Stomach (tissue), 4 donors: Measurements from ENCODE around the gene VWC2L.

Experiments
- EP300 ChIP-seq: sonication (generic); formaldehyde crosslinking; IDR thresholded peaks from one replicate; pipeline ENCODE4 v1.6.1; 2017; ENCODE audit warnings: antibody characterized with exemption
- POLR2AphosphoS5 ChIP-seq, 3 donors: sonication (generic); formaldehyde crosslinking; IDR thresholded peaks; one replicate each; pipeline ENCODE4 v1.6.1; 2016; ENCODE audit warnings: antibody characterized with exemption in 3 of 3
- TF ChIP-seq, protein P1 (sequence below), 7 experiments: fragments of 450-650 bp in 4 of 7; fragments of 200-600 bp in 3 of 7; sonication (generic) in 3 of 7; IDR thresholded peaks; one replicate each; pipeline ENCODE4 v1.5.1; 2016 to 2019; ENCODE audit warnings: antibody characterized with exemption in 7 of 7, control low read depth in 2 of 7, mild to moderate bottlenecking in 1 of 7

DNA sequence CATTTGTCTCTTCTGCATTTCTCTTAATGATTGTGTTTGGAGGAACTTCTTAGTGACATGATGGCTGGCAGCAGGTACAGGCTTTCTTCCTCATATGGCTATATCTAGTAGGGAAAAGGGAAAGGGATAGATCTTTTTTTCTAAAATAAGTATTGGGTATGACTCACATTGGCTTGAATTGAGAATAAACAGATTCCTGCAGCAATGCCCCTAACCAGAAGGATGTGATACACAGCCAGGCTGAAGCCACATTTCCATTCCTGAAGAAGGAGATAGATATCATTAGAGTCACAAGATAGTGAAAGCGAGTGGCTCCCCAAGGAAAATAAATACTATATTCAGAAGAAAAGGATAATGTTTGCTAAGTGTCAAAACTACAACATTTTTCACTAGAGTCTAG lies 61.1 kb downstream of the VWC2L start:
- no peak for TF ChIP-seq POLR2AphosphoS5 (IDR thresholded peaks at IDR 0.05)
- TF ChIP-seq, protein P1, sequence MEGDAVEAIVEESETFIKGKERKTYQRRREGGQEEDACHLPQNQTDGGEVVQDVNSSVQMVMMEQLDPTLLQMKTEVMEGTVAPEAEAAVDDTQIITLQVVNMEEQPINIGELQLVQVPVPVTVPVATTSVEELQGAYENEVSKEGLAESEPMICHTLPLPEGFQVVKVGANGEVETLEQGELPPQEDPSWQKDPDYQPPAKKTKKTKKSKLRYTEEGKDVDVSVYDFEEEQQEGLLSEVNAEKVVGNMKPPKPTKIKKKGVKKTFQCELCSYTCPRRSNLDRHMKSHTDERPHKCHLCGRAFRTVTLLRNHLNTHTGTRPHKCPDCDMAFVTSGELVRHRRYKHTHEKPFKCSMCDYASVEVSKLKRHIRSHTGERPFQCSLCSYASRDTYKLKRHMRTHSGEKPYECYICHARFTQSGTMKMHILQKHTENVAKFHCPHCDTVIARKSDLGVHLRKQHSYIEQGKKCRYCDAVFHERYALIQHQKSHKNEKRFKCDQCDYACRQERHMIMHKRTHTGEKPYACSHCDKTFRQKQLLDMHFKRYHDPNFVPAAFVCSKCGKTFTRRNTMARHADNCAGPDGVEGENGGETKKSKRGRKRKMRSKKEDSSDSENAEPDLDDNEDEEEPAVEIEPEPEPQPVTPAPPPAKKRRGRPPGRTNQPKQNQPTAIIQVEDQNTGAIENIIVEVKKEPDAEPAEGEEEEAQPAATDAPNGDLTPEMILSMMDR (IDR thresholded peaks at IDR 0.05): no peak
- TF ChIP-seq EP300: no peak
